Measurements from ENCODE around the gene VAMP2. TPM values are rescaled to one million over a fixed set of nuclear protein-coding genes. Genes with fewer than 3 reads are reported as not detected.

Gene VAMP2
- total RNA-seq, 2 experiments from 2014 or later = 75.2 to 79.1 TPM

DNA sequence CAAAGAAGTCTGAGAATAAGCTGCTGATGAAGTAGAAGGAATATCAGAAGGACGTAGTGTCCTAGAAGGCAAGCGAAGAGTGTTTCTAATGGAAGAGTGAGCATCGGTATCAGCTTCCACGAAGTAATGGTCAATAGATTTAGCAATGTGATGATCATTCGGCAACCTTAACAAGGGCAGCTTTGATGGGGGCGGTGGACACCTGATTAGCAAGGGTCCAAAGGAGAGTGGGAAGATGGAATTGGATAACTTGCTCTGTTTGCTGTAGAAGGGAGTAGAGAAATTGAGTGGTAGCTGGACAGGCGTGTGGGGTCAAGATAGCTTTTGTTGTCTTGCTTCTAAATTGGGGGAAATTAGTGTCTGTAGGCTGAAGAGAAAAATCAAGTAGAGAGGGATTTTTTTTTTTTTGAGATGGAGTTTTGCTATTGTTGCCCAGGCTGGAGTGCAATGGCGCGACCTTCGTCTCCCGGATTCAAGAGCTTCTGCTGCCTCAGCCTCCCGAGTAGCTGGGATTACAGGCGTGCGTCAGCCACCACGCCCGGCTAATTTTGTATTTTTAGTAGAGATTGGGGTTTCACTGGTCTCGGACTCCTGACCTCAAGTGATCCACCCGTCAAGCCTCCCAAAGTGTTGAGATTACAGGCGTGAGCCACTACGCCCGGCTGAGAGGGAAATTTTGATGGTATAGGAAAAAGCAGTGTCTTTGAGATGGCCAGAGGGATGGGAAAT is 24.9 kb downstream of the VAMP2 start:
- H3K36me3 Mint-ChIP-seq (ENCODE audit: low read depth) = peaks cover 19% of the 10 kb centered on the region
- CTCF ChIA-PET = interaction anchor here (0.6 to 5.6 kb wide), 21 partner anchors 8 to 225 kb away, joined by 3 to 66 read pairs (median 6); partner anchors contain the start of genes ALOXE3, BORCS6, HES7 and VAMP2

DNA sequence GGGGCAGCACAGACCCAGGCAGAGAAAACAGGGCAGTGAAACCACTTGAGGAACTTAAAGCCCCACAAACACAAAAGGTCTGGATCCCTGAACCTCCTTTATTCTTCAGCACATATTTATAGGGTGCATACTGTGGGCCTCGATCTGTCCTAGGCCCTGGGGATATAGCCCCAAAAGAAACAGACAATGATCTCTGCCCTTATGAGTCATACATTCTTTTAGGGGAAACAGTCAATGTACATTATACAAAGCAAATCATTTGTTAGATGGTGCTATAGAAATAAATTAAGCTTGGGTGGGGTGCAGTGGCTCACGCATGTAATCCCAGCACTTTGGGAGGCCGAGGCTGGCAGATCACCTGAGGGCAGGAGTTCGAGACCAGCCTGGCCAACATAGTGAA is 28.8 kb downstream of the VAMP2 start:
- no peak for DNase-seq
- Mint-ChIP-seq H3K27me3 (peaks cover 19% of the 10 kb centered on the region), H3K9me3 (no peaks in the 10 kb centered on the region), H3K4me1 (peaks cover 3% of the 10 kb centered on the region), H3K4me3 (no peak overlapping the region), H3K27ac (no peak overlapping the region), H3K36me3 (ENCODE audit: low read depth) (no peaks in the 10 kb centered on the region)
- POLR2A ChIA-PET = interaction anchor here (2.1 to 9.7 kb wide), 2 partner anchors 29 to 40 kb away, joined by 6 to 100 read pairs; partner anchors contain the start of gene VAMP2
- CTCF ChIA-PET = interaction anchor here (0.6 to 1.5 kb wide), 3 partner anchors 15 to 65 kb away, joined by 3 to 5 read pairs (median 4); no protein-coding TSS in a partner anchor

More for the DNA sequence above, 24.9 kb downstream of the VAMP2 start:
- Mint-ChIP-seq H3K27ac (no peak overlapping the region), H3K27me3 (peaks cover 3% of the 10 kb centered on the region), H3K9me3 (no peaks in the 10 kb centered on the region), H3K4me3 (no peak overlapping the region), H3K4me1 (peaks cover 3% of the 10 kb centered on the region)
- POLR2A ChIA-PET = interaction anchor here (0.6 to 9.7 kb wide), 16 partner anchors 11 to 429 kb away, joined by 3 to 100 read pairs (median 13); partner anchors contain the start of genes ALOXE3, AURKB, BORCS6 and HES7
- no peak for DNase-seq

DNA sequence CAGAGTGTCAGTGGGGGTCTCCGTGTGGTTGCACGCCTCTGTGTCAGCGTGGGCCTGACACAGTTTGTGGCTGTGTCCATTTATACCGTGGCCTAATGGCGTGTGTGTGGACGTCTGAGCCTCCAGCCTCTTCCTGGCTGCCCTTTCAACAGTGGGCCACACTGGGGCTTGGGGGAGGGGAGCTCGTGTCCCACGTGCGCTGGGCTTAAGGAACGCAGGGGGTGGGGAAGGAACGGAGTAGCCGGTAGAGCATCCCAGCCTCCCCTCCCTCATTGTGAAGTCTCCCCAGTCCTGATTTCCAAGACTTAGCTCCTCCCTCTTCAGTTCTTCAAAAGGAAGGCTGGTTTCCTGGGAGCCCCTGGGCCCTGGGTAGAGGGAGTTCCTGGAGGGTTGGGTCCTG is 29.3 kb downstream of the VAMP2 start:
- H3K27me3 Mint-ChIP-seq = peaks cover 19% of the 10 kb centered on the region
- no peak overlapping the region for H3K4me3 Mint-ChIP-seq
- no peaks in the 10 kb centered on the region for H3K9me3 Mint-ChIP-seq
- ChIA-PET CTCF (interaction anchor here (1.9 to 2.4 kb wide), 2 partner anchors 14 to 60 kb away, joined by 5 to 9 read pairs; no protein-coding TSS in a partner anchor), POLR2A (interaction anchor here (0.7 to 9.7 kb wide), 2 partner anchors 14 to 41 kb away, joined by 3 to 100 read pairs; no protein-coding TSS in a partner anchor)
- no peaks in the 10 kb centered on the region for H3K36me3 Mint-ChIP-seq (ENCODE audit: low read depth)
- no peak for DNase-seq
- H3K27ac Mint-ChIP-seq = no peak overlapping the region
- H3K4me1 Mint-ChIP-seq = peaks cover 3% of the 10 kb centered on the region

DNA sequence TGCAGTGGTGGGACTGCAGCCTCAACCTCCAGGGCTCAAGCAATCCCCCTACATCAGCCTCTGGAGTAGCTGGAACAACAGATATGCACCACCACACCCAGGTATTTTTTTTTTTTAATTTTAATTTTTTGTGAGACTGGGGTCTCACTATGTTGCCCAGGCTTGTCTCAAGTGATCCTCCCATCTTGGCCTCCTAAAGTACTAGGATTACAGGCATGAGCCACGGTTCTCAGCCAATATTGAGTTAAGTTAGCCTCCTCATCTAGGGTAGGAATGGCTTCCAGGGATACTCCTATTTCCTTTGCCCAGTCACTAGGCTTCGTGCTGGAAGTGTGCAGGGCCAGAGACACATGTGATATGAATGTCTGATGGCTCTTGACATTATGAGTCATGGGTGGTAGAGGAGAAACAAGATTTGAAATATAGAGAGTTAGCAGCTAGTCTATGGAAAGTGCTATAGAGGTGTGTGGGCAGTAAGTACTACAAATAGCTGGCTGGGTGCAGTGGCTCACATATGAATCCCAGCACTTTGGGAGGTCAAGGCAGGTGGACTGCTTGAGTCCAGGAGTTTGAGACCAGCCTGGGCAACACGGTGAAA is 30.8 kb downstream of the VAMP2 start:
- Mint-ChIP-seq H3K27ac (no peak overlapping the region), H3K9me3 (no peaks in the 10 kb centered on the region), H3K27me3 (peaks cover 27% of the 10 kb centered on the region), H3K36me3 (ENCODE audit: low read depth) (no peaks in the 10 kb centered on the region), H3K4me3 (no peak overlapping the region), H3K4me1 (peaks cover 7% of the 10 kb centered on the region)
- no peak for DNase-seq
- POLR2A ChIA-PET = interaction anchor here (0.7 to 1.2 kb wide), 4 partner anchors 10 to 60 kb away, joined by 3 to 5 read pairs (median 4); partner anchors contain the start of gene ALOX12B
- CTCF ChIA-PET = interaction anchor here (0.5 to 2.4 kb wide), 5 partner anchors 12 to 79 kb away, joined by 3 to 9 read pairs (median 4); partner anchors contain the start of gene AURKB

DNA sequence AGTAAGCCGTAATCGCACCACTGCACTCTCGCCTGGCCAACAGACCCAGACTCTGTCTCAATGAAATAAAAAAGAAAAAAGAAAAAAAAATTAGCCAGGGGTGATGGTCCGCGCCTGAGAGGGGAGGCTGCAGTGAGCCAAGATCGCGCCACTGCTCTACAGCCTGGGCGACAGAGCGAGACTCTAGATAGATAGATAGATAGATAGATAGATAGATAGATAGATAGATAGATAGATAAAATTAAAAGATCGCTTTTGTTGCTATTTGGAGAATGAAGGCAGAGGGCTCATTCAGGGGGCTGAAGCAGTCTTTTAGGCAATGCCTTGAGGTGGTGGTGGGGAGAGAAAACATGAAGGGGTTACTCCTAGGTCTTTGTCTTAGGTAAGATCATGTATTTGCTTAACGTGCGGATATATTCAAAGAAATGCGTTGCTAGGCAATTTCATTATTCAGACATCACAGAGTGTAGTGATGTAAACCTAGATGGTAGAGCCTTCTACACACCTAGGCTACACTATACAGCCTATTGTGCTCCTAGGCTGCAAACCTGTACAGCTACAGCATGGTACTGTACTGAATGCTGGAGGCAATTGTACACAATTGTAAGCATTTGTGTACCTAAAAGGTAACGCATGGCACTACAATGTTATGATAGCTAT is 34.5 kb downstream of the VAMP2 start:
- ChIA-PET CTCF (interaction anchor here (1.7 to 2.0 kb wide), 2 partner anchors 9 to 11 kb away, joined by 6 to 12 read pairs; no protein-coding TSS in a partner anchor), POLR2A (interaction anchor here (0.8 to 2.4 kb wide), 3 partner anchors 10 to 48 kb away, joined by 3 to 23 read pairs (median 5); partner anchors contain the start of gene TMEM107)
- no peaks in the 10 kb centered on the region for H3K9me3 Mint-ChIP-seq
- DNase-seq = no peak
- peaks cover 3% of the 10 kb centered on the region for H3K36me3 Mint-ChIP-seq (ENCODE audit: low read depth)
- peaks cover 39% of the 10 kb centered on the region for H3K4me1 Mint-ChIP-seq
- no peak overlapping the region for H3K4me3 Mint-ChIP-seq
- no peak overlapping the region for H3K27ac Mint-ChIP-seq
- H3K27me3 Mint-ChIP-seq = peaks cover 48% of the 10 kb centered on the region

- H3K36me3 Mint-ChIP-seq (ENCODE audit: low read depth) = peaks cover 3% of the 10 kb centered on the region
- no peaks in the 10 kb centered on the region for H3K9me3 Mint-ChIP-seq
- POLR2A ChIA-PET = interaction anchor here (0.7 to 2.4 kb wide), 10 partner anchors 8 to 440 kb away, joined by 3 to 23 read pairs (median 4); partner anchors contain the start of genes AURKB and RNF227
- H3K4me1 Mint-ChIP-seq = peaks cover 49% of the 10 kb centered on the region
- CTCF ChIA-PET = interaction anchor here (0.7 to 2.0 kb wide), 7 partner anchors 11 to 442 kb away, joined by 3 to 12 read pairs (median 4); no protein-coding TSS in a partner anchor
- H3K4me3 Mint-ChIP-seq = peak overlapping the region; percentile 93
- peaks cover 53% of the 10 kb centered on the region for H3K27me3 Mint-ChIP-seq
- peak overlapping the region; percentile 71 for H3K27ac Mint-ChIP-seq
- DNase-seq = peak; percentile 59
These were observed 36.2 kb downstream of the VAMP2 start for GRCh38 chr17:8126491-8127066.

DNA sequence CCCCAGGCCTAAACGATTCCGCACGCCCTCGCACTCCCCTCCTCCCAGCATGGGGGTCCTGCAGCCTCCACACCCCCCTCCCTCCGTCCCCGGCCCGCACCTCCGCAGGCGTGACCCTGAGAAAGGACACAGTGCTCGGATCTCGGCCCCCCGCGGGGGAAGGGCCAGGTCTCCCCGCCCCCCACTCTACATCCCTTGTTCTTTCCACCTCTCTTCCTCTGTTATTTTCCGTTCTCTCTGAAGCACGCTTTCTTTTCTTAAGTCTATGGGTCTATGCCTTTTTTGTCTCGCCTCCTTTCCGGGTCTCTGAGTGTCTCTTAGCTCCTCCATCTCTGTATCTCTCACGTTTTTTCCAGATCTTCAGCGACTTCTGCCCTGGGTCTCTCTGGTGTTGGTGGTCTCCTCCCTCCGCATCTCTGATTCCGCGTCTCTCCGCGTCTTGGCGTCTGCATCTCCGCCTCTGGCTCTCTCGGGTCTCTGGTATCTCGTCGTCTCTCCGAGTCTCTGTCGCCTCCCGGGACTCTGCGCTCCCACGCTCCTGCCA is 36.7 kb downstream of the VAMP2 start:
- Mint-ChIP-seq H3K27ac (peak overlapping the region; percentile 71), H3K4me3 (peak overlapping the region; percentile 93), H3K9me3 (no peaks in the 10 kb centered on the region), H3K27me3 (peaks cover 51% of the 10 kb centered on the region), H3K36me3 (ENCODE audit: low read depth) (peaks cover 3% of the 10 kb centered on the region), H3K4me1 (peaks cover 51% of the 10 kb centered on the region)
- DNase-seq = no peak
- POLR2A ChIA-PET = interaction anchor here (0.9 to 2.4 kb wide), 7 partner anchors 12 to 210 kb away, joined by 3 to 23 read pairs (median 5); partner anchors contain the start of gene RNF227
- CTCF ChIA-PET = interaction anchor here (0.7 to 2.0 kb wide), 5 partner anchors 12 to 441 kb away, joined by 3 to 6 read pairs (median 3); no protein-coding TSS in a partner anchor

- H3K36me3 Mint-ChIP-seq (ENCODE audit: low read depth) = peaks cover 6% of the 10 kb centered on the region
- H3K4me1 Mint-ChIP-seq = peaks cover 58% of the 10 kb centered on the region
- H3K27ac Mint-ChIP-seq = peak overlapping the region; percentile 71
- CTCF ChIA-PET = interaction anchor here (0.7 to 1.0 kb wide), 2 partner anchors 12 to 176 kb away, joined by 3 read pairs; no protein-coding TSS in a partner anchor
- DNase-seq = peak; percentile 86
- POLR2A ChIA-PET = interaction anchor here (0.6 to 4.3 kb wide), 11 partner anchors 13 to 439 kb away, joined by 3 to 43 read pairs (median 6); partner anchors contain the start of gene PFAS
- H3K4me3 Mint-ChIP-seq = peak overlapping the region; percentile 93
- peaks cover 51% of the 10 kb centered on the region for H3K27me3 Mint-ChIP-seq
- no peaks in the 10 kb centered on the region for H3K9me3 Mint-ChIP-seq
These were observed 37.4 kb downstream of the VAMP2 start for GRCh38 chr17:8125154-8125946.

- ChIA-PET POLR2A (interaction anchor here (0.5 to 4.3 kb wide), 14 partner anchors 14 to 1081 kb away, joined by 3 to 43 read pairs (median 5); partner anchors contain the start of genes PFAS and SLC25A35), CTCF (interaction anchor here (0.9 to 1.7 kb wide), 4 partner anchors 13 to 32 kb away, joined by 3 to 8 read pairs (median 4); no protein-coding TSS in a partner anchor)
- DNase-seq = no peak
- Mint-ChIP-seq H3K4me3 (peak overlapping the region; percentile 93), H3K9me3 (no peaks in the 10 kb centered on the region), H3K27ac (peak overlapping the region; percentile 36), H3K4me1 (peaks cover 66% of the 10 kb centered on the region), H3K36me3 (ENCODE audit: low read depth) (peaks cover 8% of the 10 kb centered on the region), H3K27me3 (peaks cover 43% of the 10 kb centered on the region)
These were observed 38.2 kb downstream of the VAMP2 start for GRCh38 chr17:8124350-8125153.

- Mint-ChIP-seq H3K36me3 (ENCODE audit: low read depth) (peaks cover 11% of the 10 kb centered on the region), H3K27me3 (peaks cover 44% of the 10 kb centered on the region), H3K4me1 (peaks cover 71% of the 10 kb centered on the region), H3K9me3 (no peaks in the 10 kb centered on the region), H3K4me3 (peak within 1 kb of the TSS; percentile 93), H3K27ac (peak within 1 kb of the TSS; percentile 36)
- no peak for DNase-seq
- POLR2A ChIA-PET = interaction anchor here (0.7 to 4.3 kb wide), 15 partner anchors 14 to 438 kb away, joined by 3 to 43 read pairs (median 5); partner anchors contain the start of genes PFAS and SLC25A35
- CTCF ChIA-PET = interaction anchor here (0.9 to 1.7 kb wide), 4 partner anchors 13 to 33 kb away, joined by 3 to 8 read pairs (median 4); no protein-coding TSS in a partner anchor
These were observed 38.9 kb downstream of the VAMP2 start, which contains the start of gene HES7 for GRCh38 chr17:8123695-8124349. HES7 (minus strand) TSS chr17:8124106; CDS start chr17:8124084, 22 bp downstream.

All from activated CD4-positive, alpha-beta memory T cell treated with anti-CD3 and anti-CD28 coated beads, Interleukin-2, amount 10 ng/mL, durations not matched to agents 7 days and 5 days (primary cell).